HG03565 (cell line): ENCODE data around the gene TENT4A.

Experiments used
- ATAC-seq: cut with Tn5 transposase; IDR thresholded peaks from one replicate; pipeline ENCODE4 v1.9.1; 2021; ENCODE audit warnings: mild to moderate bottlenecking, moderate library complexity; ENCODE audit not compliant: unreplicated experiment

TENT4A gene

DNA sequence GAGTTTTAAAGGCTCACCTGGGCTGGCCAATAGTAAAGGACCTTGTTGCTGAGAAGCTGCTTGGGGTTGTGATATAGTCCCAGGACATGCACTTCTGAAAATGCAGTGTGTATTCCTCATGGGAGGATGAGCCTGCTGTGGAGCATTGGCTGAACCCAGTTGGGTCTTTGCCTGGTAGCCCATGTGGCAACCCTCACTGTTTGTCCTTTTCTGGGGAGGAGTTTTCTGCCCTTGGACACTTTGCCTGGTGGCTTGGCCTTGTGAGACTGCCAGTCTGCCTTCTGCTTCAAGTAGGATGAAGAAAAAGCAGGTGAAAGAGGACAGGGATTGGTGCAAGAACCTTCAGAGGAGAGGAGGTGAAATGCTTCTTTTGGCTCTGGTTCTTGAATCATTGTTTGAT lies 4.0 kb downstream of the TENT4A start:
- ATAC-seq = no peak

DNA sequence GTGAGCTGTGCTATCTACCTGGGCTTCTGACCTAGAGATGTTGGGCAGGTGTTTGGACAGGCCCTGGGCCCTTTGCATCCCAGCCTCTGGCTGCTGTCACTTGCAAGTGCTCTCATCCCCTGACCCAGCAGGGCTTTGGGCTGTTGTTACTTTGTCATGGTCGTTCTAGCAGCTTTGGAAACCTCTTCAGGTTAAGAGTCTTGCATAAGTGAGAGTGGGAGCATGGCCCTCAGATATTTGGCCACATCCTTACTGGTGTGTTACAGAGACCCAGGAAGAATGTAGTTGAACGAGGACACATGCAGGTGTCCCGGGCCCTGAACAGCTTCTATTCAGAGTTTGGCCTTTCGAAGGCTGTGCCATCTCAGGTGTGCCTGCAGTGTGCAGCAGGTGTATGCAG lies 4.5 kb downstream of the TENT4A start:
- ATAC-seq = no peak

DNA sequence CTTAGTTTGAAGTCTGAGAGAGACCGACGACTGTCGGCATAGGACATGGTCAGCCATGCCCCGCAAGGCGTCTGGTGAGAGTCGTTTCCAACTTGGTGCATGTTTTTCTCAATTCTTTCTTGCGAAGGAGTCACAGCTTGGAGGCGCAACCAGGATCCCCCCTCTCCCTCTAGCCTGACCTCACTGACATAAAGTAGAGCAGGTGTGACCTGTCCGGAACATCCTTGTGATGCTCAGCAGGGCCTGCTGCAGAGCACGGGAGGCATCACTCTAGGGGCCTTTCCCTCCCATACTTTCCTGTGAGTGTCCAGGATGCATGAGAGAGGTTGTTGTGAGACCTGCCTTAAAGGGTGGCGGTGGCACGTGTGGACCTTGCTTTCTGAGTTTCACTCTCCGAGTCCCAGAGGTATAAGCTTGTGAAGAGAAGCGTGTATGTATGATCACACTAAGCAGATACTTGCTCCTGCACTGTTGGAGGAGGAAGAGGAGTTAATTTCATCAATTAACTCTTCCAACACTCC lies 5.0 kb downstream of the TENT4A start:
- no peak for ATAC-seq

DNA sequence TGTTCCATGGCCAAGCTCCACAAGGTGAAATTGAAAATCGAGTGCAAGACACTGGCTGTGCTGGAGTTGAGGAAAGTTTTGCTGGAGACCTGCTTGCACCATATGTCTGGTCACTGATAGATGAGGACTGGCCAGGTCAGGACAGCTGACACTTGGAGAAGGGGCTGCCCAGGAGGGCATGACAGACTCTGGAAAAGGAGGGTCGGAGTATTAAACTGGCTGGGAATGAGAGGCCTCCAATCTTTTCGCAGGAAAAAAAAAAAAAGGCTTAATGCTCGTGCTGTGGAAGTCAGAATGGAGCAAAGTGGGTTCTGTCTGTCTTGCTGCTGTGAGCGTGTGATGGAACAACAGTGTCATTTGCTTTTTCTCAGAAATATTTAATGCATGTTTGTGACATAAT lies 5.5 kb downstream of the TENT4A start:
- no peak for ATAC-seq

DNA sequence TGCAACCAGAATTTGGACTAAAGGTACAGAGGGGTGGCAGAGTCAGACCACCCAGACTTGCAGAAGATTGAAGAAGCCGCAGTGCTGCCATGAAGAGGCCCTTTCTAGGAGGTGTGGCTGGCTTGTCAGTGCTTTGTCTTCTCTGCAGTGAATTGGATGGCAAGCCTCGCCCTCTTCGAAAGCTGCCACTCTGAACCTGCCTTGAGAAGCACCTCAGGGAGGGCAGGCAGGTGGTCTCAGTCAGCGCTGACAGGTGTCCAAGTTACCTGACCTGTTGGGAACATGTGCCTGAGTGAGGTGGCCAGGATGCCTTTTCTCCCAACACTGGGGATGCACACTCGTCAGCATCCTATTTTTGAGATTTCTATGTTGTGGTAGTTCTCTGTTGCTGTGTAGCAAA lies 6.2 kb downstream of the TENT4A start:
- no peak for ATAC-seq

DNA sequence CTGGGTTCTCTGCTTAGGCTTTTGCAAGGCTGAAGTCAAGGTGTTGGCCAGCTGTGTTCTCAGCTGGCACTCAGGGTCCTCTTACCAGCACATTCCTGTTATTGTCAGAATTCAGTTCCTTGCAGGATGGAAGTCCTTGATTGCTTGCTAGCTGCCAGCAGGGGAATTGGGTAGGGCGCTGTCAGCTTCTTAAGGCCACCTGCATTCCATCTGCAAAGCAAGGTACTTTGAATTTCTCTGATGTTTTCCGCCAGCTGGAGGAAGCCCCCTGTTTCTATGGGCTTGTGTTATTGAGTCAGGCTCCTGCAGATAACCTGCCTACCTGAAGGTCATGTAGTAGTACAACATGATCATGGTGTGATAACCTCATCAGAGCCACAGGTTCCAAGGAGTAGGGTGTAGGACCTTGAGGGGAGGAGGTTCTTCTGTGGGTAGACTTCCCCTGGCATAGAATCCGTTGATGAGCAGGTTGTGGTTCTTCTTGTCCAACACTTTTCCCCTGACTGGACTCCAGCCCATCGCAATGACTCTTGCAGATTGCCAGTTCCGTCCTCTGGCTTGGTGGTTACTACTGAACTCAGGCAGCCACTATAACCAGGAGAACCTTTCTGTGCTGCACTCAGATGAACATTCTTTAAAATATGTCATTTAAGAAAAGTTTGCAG lies 6.8 kb downstream of the TENT4A start:
- no peak for ATAC-seq

DNA sequence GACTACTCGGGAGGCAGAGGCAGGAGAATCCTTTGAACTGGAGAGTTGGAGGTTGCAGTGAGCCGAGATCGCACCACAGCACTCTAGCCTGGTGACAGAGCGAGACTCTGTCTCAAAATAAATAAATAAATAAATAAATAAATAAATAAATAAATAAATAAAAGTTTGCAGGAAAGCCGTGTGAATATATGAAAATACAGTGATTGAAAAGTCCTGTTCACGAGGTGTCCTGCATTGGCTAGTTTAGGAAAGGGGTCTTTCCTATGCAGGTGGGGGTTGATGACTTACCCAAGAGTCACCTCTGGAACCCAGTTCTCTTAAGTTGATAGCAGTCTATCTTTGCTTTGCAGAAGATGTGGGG lies 7.3 kb downstream of the TENT4A start:
- ATAC-seq = no peak

DNA sequence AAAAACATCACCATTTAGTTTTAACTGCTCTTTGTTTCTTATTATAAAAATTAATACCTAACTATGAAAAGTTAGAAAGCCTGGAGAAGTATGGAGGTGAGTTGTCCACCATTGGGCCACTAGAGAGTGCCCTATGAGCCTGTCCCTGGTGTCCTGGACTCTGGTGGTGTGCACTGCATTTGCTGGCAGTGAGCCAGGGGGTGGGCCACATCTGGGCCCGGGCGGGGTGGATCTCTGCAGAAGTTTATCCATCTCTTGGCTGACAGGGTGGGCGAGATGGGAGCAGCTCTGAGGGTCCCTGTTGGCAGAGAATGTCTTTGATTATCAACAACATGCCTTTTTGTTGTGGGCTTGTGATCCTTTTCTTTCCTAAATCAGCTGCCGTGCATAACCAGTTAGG lies 8.2 kb downstream of the TENT4A start:
- no peak for ATAC-seq

DNA sequence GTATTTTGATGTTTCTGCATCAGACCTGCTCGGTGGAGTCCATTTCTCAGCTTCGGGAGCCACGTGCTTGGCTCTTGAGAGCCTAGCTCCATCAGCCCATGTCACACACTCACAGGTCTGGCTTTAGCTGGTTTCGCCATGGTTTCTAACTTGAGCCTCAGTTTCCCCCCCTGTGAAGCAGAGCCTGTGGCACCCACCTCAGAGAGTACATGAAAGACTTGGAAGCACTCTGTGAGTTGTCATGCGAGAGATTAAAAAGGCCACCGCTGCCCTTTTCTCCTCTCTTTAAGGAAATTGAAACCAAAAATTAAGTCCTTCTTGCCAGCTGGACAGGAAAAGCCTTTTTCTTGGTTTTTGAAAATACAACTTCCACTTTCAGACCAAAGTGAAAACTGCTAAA lies 8.8 kb downstream of the TENT4A start:
- ATAC-seq = peak; percentile 35

DNA sequence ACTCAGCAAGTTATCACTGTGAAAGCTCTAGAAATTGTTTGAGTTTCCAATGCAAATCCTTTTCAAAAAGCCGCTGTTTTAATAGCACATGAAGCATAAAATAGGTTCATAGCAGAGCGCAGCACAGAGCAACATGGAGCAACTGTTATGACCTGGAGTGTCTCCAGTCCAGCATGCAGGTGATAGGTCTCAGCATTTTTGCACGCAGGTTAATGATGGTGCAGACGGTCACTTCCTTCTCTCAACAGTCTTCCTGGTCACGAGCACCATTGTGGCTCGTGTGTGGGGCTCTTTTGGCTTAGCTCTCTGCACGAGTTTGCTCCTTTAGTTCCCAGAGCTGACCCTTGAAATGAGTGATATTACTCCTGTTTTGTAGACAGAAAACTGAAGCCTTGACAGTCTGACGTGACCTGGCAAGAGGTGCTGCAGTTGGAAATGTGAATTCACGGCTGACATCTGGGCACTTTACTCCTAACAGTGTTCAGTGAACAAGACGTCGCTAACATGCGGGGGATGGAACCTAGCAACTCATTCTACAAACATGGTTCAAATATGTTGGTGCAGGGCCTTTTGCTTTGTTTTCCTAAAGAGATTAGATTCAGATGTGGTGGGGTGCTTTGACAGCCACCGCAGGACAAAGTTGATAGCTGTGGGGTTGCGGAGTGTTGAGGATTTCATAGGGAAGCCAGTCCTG lies 10.0 kb downstream of the TENT4A start:
- no peak for ATAC-seq

DNA sequence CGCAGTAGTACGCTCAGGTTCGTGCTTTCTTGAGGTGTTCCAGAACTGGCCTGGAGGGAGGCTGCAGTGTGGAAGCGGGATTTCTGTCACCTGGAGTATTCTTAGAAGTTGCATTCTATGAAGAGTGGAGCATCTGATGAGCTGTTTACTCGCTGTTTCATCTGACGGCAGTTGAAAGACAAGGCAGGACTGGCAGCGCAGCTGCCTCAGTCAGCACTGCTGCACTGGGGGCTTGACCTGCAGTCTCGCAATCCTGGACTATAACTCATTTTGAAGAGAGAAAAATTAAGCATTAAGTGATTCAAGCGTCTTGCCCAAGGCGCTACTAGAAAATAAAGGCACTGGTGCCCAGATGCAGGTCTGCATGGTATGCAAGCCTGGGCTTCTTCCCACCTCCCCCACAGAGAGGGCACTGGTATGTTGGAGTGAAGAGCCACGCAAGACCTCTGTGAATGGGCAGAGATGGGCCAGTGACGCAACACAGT lies 10.6 kb downstream of the TENT4A start:
- ATAC-seq = no peak

DNA sequence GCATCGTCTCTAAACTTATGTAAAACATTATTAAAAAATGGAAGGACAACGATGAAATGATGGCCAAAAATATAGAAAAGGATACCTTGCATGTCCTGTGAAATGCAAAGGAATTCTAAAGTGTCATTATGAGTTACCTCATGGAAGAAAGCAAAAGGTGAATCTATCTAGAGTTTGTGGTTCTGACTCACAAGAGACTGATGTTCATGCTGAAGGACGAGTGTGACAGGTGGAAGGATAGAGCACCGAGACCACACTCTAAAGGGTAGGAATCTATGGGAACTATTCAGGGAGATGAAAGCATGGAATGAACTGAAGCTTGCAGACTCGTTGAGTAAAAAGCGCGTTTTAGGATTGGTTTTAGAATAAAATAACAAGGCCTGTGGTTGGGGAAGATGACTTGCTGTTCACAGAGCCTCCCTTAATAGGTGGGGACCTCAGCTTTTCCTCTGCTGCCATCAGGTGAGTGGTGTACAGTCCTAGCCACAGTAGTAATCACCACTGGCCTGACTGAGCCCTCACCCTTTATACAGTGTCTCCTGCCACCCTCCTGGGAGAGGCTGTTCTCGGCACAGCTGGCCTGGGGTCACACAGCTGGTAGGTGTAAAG lies 11.2 kb downstream of the TENT4A start:
- no peak for ATAC-seq

DNA sequence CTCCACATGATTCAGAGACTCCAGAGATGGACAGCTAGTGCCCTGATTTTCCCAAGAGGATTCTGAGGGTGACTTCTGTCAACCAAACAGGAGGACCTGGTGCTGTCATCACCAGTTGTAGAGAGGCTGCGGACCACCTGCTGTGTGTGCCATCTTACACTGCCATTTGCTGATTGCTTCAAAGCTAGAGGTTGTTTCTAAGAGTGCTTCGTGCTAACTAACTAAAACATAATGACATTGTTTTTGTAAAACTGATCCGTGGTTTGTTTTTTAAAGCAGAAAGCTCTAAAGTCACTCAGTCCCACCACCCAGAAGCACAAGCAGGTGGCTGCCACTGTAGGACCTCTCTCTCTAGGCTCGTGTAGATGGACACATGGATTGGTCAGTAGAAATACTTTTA lies 12.2 kb downstream of the TENT4A start:
- no peak for ATAC-seq

DNA sequence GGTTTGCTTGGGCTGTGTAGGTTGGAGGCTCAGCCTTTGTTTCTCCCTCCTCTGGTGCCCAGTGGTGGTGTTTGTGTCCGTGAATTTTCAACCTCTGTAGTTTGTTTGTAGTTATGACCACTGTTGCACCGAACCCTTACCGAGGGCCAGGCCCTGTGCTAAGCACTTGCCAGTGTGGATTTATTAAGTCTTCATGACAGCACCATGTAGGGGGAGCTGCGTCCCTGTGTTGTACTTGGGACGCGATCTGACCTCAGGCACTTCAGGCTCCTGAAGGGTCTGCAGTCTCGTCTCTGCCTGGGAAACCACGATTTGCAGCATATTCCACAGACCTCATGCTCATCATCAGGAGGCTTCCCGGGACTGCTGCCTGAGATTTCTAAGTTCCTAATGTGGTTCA lies 12.8 kb downstream of the TENT4A start:
- ATAC-seq = no peak

DNA sequence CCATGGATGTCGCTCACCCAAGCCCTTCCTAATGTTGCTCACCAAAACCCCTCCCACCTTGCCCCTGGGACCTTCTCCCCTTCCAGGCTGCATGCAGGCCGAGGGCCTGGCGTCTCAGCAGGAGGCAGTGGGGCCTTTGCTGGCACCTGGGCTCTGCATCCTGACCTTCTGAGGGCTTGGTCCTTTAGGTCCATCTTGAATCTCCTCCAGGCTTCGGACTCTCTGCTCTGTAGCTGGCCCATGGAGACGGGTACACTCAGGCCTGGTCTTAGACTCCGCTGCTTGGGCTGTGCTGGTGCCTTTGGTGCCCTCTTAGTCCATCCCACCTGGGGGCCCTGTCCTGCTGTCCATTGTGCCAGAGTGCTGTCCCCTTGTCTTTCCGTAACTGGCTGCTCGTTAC lies 14.0 kb downstream of the TENT4A start:
- ATAC-seq = no peak

DNA sequence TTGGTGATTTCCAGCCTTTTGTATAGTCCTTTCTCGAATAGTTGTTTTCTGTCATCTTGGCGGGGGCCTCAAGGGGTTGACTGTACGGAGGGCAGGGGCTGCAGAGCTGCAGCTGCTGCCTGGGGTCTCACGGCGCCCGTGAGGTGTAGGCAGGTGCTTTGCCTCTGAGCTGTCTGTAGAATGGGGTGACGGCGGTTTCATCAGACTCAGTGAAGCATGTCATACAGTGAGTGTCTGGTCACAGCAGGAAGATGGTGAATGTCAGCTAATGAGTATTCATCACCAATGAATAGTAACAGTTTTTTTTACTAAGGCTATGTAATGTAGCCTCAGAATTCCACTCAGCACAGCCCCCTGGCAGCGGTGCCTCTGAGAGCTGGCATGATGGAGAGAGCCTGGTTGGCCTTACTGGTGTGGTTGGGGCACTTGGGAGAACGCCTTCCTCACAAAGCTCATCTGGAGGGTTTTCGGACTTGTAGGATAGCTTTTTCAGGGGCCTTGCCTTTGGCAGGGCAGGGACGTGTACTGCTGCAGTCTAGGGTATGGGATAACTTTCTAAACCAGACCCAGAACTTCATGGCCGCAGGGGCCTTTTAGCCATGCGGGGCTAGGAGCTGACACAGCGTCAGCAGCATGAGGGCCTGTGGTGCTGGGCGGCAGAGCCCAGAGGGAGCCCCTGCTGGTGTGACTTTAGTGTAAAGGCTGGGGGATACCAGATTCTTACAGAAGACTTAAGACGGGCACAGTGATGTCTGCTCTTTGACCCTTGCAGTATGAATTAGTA lies 15.0 kb downstream of the TENT4A start:
- peak; percentile 93 for ATAC-seq

DNA sequence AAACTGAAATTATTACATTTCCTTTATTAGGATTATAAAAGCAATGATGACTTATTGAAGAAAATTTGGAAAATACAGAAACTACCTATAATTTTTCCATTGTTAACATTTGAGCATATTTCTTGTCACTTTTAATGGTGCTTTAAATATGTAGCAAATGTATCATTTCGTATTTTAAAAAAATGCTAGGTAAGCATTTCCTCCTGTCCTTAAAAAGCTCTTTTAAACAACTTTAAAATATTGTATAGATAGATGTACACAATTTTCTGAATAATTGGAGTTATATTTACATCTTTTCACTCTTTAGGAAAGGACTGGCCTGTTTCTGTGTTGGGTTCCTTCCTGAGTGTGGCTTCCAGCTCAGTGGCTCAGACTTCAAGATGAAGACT lies 15.6 kb downstream of the TENT4A start:
- no peak for ATAC-seq

DNA sequence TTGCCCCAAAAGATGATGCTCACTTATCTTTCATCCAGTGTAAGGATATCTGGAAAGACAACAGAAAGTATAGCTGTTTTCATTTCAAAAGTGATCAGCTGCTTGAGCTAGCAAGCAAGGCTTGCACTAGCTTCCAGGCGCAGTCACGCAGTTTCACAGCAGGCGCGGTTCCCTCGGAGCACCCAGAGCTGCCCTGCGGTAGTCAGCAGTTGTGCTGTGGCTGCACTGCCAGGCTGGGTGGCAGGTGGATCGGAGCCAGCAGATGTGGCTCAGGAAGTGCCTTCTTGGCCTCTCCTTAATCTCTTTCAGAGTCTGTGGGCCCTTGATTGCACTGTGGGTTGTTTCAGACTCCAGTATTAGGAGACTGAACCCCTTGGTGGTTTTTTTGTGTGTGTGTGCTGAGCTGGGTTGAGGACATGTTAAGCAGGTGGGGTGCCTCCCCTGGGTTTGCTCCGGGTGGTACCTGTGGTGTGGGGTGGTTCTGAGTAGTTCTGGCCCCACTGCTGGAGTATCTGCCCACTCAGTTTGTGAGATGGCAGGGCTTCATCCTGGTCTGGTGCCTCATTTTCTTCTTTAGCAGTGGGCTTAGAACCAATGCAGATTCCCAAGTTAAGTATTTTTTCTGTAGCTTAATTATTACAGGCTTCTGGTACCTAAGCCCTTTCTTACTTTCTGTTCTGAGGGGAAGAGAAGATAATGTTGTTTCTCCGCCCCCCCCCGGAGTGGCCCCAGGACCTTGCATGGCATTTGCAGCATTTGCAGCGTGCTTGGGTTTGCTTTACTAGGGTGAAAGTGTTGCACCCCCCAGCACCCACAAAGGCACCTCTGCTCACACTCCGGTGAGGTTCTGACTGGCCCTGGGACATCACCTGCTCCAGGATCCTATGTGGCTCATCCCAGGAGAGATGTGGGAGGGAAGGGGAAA lies 16.4 kb downstream of the TENT4A start:
- no peak for ATAC-seq

DNA sequence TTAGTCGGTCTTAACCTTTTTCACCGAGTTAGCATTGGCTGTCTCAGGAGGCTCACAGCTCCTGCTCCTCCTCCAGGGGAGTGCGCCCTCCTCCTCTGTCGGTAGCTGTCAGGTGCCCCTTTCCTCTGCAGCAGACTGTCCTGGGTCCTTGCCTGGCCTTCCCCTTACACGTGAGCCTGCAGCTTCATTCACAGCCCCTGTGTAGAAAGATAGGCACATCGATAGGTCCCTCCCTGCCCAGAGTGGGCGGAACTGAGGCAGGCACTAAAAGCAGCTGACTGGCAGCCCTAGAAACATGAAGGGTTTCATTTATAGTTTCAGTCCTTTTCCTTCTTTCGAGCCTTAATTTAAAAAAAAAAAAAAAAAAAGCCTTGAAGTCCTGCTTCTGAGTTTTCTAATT lies 17.2 kb downstream of the TENT4A start:
- ATAC-seq = no peak

DNA sequence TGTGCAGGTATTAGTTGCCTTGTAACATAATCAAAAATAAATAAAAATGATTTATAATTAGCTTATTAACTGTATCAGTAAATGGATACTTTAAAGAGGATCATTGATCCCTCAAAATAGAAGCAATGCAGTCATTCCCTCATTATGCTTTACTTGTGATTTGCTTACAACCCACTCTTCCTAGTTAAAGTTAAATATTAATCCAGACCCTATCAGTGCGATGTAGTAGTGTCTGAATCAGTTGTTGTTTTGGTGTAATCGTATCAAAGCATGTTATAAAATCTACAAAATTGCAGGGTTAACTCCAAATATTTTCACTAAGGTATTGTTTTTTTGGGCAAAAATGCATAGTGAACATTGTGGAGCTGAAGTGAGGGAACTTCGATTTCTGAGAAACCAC lies 17.6 kb downstream of the TENT4A start:
- no peak for ATAC-seq
